Stimulated activated CD8-positive, alpha-beta memory T cell treated with anti-CD3 and anti-CD28 coated beads, Interleukin-4, amount 100 ng/mL, for 4 hours (primary cell): ENCODE measurements around the gene RAB3D.
"Not testable (repeated sequence)": the region's sequence is repeated elsewhere in the genome, so short reads cannot be mapped to it uniquely, and the experiment has no call there.

Experiments used
- DNase-seq, 2 donors: peaks; one replicate each; pipeline ENCODE4 v3.0.0-alpha.2; 2020; ENCODE audit warnings: low read depth in 2 of 2, low spot score in 1 of 2

The RAB3D gene

GRCh38 chr19:11339254-11340098, at the start of gene RAB3D:
RAB3D (minus strand) TSS chr19:11339657; CDS start chr19:11337399, 2,258 bp downstream.
- peak; percentile 54 to 59 for DNase-seq

GRCh38 chr19:11387162-11388034, 47.9 kb upstream of the RAB3D start:
- DNase-seq: no peak

- DNase-seq: no peak
Measured at GRCh38 chr19:11384778-11385129, 45.3 kb upstream of the RAB3D start.

GRCh38 chr19:11383706-11384048, 44.2 kb upstream of the RAB3D start:
- DNase-seq: no peak

GRCh38 chr19:11382898-11383705, 43.6 kb upstream of the RAB3D start:
- no peak for DNase-seq

GRCh38 chr19:11380653-11381537, 41.4 kb upstream of the RAB3D start:
- DNase-seq: peak; percentile 86 to 91

- DNase-seq: no peak
Measured at GRCh38 chr19:11379857-11380350, 40.4 kb upstream of the RAB3D start.

- DNase-seq: not testable (repeated sequence)
Measured at GRCh38 chr19:11379269-11379845, 39.9 kb upstream of the RAB3D start.

GRCh38 chr19:11378319-11379189, 39.1 kb upstream of the RAB3D start:
- DNase-seq: no peak

GRCh38 chr19:11377756-11378155, 38.3 kb upstream of the RAB3D start:
- DNase-seq: no peak

- no peak for DNase-seq
Measured at GRCh38 chr19:11377237-11377636, 37.8 kb upstream of the RAB3D start.

- DNase-seq: peak; percentile 28 to 33
Measured at GRCh38 chr19:11375143-11375948, 35.9 kb upstream of the RAB3D start.

GRCh38 chr19:11374433-11375142, 35.1 kb upstream of the RAB3D start, which contains the start of gene SWSAP1:
SWSAP1 (plus strand) TSS chr19:11374666; CDS start chr19:11374681, 15 bp downstream.
- peak; percentile 92 to 95 for DNase-seq

- no peak for DNase-seq
Measured at GRCh38 chr19:11373885-11374432, 34.5 kb upstream of the RAB3D start.

- no peak for DNase-seq
Measured at GRCh38 chr19:11373166-11373884, 33.9 kb upstream of the RAB3D start.

GRCh38 chr19:11370744-11371143, 31.3 kb upstream of the RAB3D start:
- DNase-seq: no peak
